Epidermal melanocyte (primary cell): ENCODE measurements around the gene TM7SF3.
"Not testable (repeated sequence)": the region's sequence is repeated elsewhere in the genome, so short reads cannot be mapped to it uniquely, and the experiment has no call there.

Experiments
- DNase-seq: peaks from one replicate; pipeline ENCODE4 v3.0.0; 2011; ENCODE audit warnings: low spot score; ENCODE audit not compliant: insufficient read length

TM7SF3 gene

DNA sequence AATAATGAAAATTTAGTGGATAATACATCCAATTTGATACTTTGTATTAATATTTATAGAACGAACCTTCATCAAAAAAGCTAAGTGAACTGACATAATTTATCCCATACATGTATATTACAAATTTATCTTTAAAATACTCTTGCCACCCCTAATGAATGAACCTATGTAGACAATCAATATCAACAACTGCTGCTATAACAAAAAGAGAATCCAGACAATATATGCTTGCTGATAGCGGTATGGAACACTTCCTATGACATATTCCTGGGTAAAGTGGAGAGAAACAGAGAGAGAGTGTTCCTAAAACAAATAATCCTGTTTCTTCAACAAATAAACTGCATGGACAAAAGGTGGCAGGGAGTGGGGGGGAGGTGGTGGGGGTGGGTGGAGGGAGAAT, 31.3 kb downstream of the TM7SF3 start:
- no peak for DNase-seq

- no peak for DNase-seq
These were observed 34.5 kb downstream of the TM7SF3 start for GRCh38 chr12:26979733-26980132.

- DNase-seq, result no peak
These were observed 35.4 kb downstream of the TM7SF3 start for GRCh38 chr12:26978801-26979200.

- no peak for DNase-seq
These were observed 37.5 kb downstream of the TM7SF3 start for GRCh38 chr12:26976687-26977086.

GRCh38 chr12:26971963-26972362, 42.2 kb downstream of the TM7SF3 start:
- DNase-seq, result no peak

- no peak for DNase-seq
These were observed 44.0 kb downstream of the TM7SF3 start for GRCh38 chr12:26970136-26970535.

DNA sequence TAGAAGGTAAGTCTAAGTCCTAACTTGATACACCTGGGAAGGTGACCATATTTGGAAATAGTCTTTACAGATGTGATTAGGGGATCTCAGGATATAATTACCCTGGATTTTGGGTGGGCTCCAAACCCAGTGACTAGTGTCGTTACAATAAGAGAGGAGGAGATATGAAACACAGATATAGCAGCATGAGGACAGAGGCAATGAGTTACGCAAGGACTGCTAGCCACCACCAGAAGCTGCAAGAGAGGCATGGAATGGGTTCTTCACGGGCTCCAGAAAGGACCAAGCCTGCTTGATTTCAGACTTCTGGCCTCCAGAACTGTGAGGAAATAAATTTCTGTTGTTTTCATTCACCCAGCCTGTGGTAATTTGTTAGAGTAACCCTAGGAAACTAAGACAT, 47.3 kb downstream of the TM7SF3 start:
- no peak for DNase-seq

GRCh38 chr12:26963413-26963812, 50.8 kb downstream of the TM7SF3 start:
- no peak for DNase-seq

- no peak for DNase-seq
These were observed 52.4 kb downstream of the TM7SF3 start for GRCh38 chr12:26961803-26962202.

DNA sequence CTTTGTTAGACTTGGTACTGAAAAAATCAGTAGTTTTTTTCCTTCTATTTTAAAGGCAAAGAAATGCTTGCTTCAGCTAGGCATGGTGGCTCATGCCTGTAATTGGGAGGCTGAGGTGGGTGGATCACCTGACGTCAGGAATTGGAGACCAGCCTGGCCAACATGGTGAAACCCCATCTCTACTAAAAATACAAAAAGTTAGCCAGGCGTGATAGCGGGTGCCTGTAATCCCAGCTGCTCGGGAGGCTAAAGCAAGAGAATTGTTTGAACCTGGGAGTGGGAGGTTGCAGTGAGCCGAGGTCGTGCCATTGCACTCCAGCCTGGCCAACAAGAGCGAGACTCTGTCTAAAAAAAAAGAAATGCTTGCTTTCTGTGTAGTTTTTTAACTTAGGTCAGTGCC, 52.8 kb downstream of the TM7SF3 start:
- not testable (repeated sequence) for DNase-seq

DNA sequence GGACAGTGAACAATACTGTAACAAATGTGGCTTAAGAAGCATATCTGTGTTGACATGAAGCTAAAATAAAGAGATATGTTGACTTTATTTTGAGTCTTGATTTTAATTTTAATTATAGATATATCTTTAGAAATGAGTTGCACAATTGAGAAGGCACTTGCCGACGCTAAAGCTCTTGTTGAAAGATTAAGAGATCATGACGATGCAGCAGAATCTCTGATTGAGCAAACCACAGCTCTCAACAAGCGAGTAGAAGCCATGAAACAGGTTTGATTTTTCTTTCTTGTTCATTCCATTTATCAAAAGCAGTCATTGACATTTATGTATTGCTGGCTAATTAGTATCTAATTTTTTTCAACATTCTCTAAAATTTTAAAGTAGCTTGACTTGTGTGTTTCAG, 60.2 kb downstream of the TM7SF3 start:
- DNase-seq, result no peak

- DNase-seq, result no peak
These were observed 60.7 kb downstream of the TM7SF3 start for GRCh38 chr12:26953447-26953846.

DNA sequence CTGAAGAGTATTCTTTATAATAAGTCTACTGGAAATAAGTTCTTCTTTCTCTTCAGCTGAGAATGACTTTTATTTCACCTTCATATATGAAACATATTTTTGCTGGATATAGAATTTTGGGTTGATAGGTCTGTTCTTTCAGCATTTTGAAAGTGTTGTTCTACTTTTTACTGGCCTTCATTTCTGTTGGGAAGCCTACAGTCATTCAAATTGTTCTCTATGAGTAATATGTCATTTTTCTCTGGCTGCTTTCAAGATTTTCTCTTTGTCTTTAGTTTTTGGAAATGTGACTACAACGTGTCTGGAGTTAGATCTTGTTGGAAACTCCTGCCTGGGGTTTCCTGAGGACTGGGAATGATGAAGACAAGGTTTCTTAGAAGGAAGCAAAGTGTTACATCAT, 65.9 kb downstream of the TM7SF3 start:
- no peak for DNase-seq

GRCh38 chr12:26941215-26941594, 73.0 kb downstream of the TM7SF3 start:
- DNase-seq, result no peak

GRCh38 chr12:26940516-26941214, 73.5 kb downstream of the TM7SF3 start:
- no peak for DNase-seq

- no peak for DNase-seq
These were observed 74.2 kb downstream of the TM7SF3 start for GRCh38 chr12:26939953-26940352.

- DNase-seq, result no peak
These were observed 74.9 kb downstream of the TM7SF3 start for GRCh38 chr12:26939192-26939832.

DNA sequence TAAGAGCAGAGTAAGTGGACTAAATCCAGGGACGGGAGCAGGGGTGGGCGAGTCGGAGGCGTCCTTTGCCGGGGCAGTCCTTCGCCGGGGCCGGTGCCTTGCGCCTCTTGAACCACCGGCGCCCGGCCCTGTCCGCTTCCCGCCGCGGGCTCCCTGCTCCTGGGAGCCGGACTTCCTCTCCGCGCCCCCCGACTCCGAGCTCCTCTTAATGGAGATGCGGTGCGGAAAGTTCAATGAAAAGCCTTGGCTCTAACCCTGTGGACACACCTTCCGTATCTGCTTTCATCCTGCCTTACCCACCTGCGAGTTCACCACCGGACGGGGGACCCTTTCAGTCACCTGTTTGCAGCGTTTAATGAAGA, 75.5 kb downstream of the TM7SF3 start:
- no peak for DNase-seq

DNA sequence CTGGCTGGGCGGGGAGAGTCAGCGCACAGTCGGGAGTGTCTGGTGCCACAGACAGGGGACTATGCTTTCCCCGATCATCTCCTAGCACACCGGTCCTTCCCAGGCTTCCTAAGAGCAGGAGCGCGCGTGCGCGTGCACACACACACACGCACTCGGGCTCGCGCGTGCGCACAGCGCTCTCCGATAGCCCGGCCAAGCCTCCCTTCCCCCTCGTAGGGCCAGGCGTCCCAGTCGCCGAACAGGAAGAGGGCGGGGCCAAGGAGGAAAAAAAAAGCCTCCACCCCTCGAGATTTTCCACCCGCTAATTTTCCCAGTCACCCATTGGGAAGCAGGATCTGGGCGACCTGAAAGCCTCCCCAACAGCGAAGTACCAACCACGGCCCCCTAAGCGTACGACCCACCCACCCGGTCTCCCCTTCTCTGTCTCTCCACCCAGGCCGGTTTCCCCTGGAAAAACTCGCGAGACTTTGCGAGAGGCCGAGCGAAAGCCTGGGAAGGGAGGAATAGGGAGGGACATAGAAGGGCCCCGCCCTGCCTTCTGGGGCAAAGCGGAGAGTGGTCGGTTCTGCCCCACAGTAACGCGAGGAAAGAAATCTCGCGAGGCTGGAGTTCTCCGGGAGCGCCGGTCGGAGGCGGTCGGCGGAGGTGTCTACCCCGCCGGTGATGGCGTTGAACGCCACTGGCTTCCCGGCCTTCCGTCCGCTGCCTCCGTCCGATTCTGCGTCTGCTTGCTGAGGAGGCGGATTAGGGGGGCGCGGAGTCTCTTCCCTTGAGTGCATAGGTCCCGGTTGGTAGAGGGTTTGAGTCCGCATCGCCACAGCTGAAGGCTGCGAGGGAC, 76.1 kb downstream of the TM7SF3 start, which contains the start of the genes FGFR1OP2 and INTS13:
Gene FGFR1OP2 (plus strand): TSS at position 608 of the 838 bp plus-strand sequence. CDS start 15,689 bp downstream, outside the sequence.
Gene INTS13 (minus strand): TSS at position 119 of the 838 bp plus-strand sequence. CDS start 1,178 bp downstream, outside the sequence.
- peak; percentile 88 for DNase-seq

- DNase-seq, result no peak
These were observed 76.7 kb downstream of the TM7SF3 start for GRCh38 chr12:26937443-26937862.

GRCh38 chr12:26936559-26937442, 77.4 kb downstream of the TM7SF3 start:
- DNase-seq, result no peak
